Nephron progenitor cell (in vitro differentiated cells): Measurements from ENCODE around the gene NPAS3.

Experiments
- DNase-seq: peaks from one replicate; pipeline ENCODE4 v3.0.0; 2021
- H3K27ac Mint-ChIP-seq: 2 replicates; pipeline ENCODE4 v1.8.0; 2021; ENCODE audit warnings: mild to moderate bottlenecking, moderate library complexity, mixed read lengths
- H3K27me3 Mint-ChIP-seq: 2 replicates; pipeline ENCODE4 v1.8.0; 2021; ENCODE audit warnings: mild to moderate bottlenecking, low read depth, mixed read lengths; ENCODE audit not compliant: poor library complexity
- H3K36me3 Mint-ChIP-seq: 2 replicates; pipeline ENCODE4 v1.8.0; 2021; ENCODE audit warnings: low read depth, mixed read lengths
- H3K4me1 Mint-ChIP-seq: 2 replicates; pipeline ENCODE4 v1.8.0; 2021; ENCODE audit warnings: mixed read lengths
- H3K4me3 Mint-ChIP-seq: 2 replicates; pipeline ENCODE4 v1.8.0; 2021; ENCODE audit warnings: mild to moderate bottlenecking, moderate library complexity, mixed read lengths
- H3K9me3 Mint-ChIP-seq: 2 replicates; pipeline ENCODE4 v1.8.0; 2021; ENCODE audit warnings: mild to moderate bottlenecking, moderate library complexity, mixed read lengths
- CTCF ChIP-seq: fragments of 200-600 bp; sonication (generic); IDR thresholded peaks from 2 replicates; pipeline ENCODE4 v1.5.0; 2021; ENCODE audit warnings: antibody characterized with exemption

Gene NPAS3

GRCh38 chr14:33287189-33287588, 348.5 kb downstream of the NPAS3 start:
- H3K4me3 Mint-ChIP-seq: no peak overlapping the region
- no peak for TF ChIP-seq CTCF
- no peaks in the 10 kb centered on the region for H3K4me1 Mint-ChIP-seq
- no peak overlapping the region for H3K27ac Mint-ChIP-seq
- H3K9me3 Mint-ChIP-seq: no peaks in the 10 kb centered on the region
- H3K27me3 Mint-ChIP-seq: no peaks in the 10 kb centered on the region
- DNase-seq: no peak
- no peaks in the 10 kb centered on the region for H3K36me3 Mint-ChIP-seq

- no peaks in the 10 kb centered on the region for H3K36me3 Mint-ChIP-seq
- no peak for DNase-seq
- H3K9me3 Mint-ChIP-seq: no peaks in the 10 kb centered on the region
- H3K4me3 Mint-ChIP-seq: no peak overlapping the region
- no peak for TF ChIP-seq CTCF
- no peak overlapping the region for H3K27ac Mint-ChIP-seq
- no peaks in the 10 kb centered on the region for H3K4me1 Mint-ChIP-seq
- no peaks in the 10 kb centered on the region for H3K27me3 Mint-ChIP-seq
Measured at GRCh38 chr14:33290641-33291040, 352.0 kb downstream of the NPAS3 start.

- Mint-ChIP-seq H3K27me3 (no peaks in the 10 kb centered on the region), H3K9me3 (no peaks in the 10 kb centered on the region), H3K4me1 (no peaks in the 10 kb centered on the region), H3K4me3 (no peak overlapping the region), H3K36me3 (no peaks in the 10 kb centered on the region), H3K27ac (no peak overlapping the region)
- no peak for DNase-seq
- no peak for TF ChIP-seq CTCF
Measured at GRCh38 chr14:33291529-33292104, 352.9 kb downstream of the NPAS3 start.

- no peak for DNase-seq
- Mint-ChIP-seq H3K4me1 (no peaks in the 10 kb centered on the region), H3K36me3 (no peaks in the 10 kb centered on the region), H3K27me3 (no peaks in the 10 kb centered on the region), H3K9me3 (no peaks in the 10 kb centered on the region), H3K27ac (no peak overlapping the region), H3K4me3 (no peak overlapping the region)
- TF ChIP-seq CTCF: no peak
Measured at GRCh38 chr14:33294419-33294818, 355.7 kb downstream of the NPAS3 start.

- DNase-seq: no peak
- Mint-ChIP-seq H3K4me3 (no peak overlapping the region), H3K4me1 (no peaks in the 10 kb centered on the region), H3K9me3 (no peaks in the 10 kb centered on the region), H3K27ac (no peak overlapping the region), H3K27me3 (peaks cover 3% of the 10 kb centered on the region), H3K36me3 (no peaks in the 10 kb centered on the region)
- no peak for TF ChIP-seq CTCF
Measured at GRCh38 chr14:33297565-33297964, 358.9 kb downstream of the NPAS3 start.

GRCh38 chr14:33307691-33308251, 369.1 kb downstream of the NPAS3 start:
- H3K27me3 Mint-ChIP-seq: no peaks in the 10 kb centered on the region
- peaks cover 27% of the 10 kb centered on the region for H3K4me1 Mint-ChIP-seq
- no peaks in the 10 kb centered on the region for H3K36me3 Mint-ChIP-seq
- peak overlapping the region; percentile 56 for H3K27ac Mint-ChIP-seq
- no peak for TF ChIP-seq CTCF
- no peaks in the 10 kb centered on the region for H3K9me3 Mint-ChIP-seq
- H3K4me3 Mint-ChIP-seq: no peak overlapping the region
- no peak for DNase-seq
